ENCODE results near the gene SULT1C3.

Gene SULT1C3

DNA sequence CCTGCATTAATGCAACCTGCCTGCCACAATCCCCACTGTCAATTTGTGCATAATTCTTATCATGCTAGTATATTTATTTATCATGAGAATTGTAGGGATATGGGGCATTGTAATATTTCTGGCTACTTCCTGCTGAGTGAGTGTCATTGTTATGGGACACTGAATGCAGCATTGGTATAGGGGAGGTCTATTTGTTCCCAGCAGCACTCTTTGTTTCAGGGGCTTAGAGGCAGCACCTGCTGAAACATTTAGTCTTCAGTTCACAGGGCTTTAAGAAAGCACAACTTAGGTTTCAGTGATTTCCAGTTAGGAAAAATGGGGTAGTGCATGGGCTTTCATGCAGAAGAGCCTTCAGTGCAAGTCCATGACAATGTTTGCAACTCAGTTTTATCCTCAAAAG, 23.6 kb downstream of the SULT1C3 start:
- TF ChIP-seq CTCF (conservative IDR thresholded peaks at IDR 0.05): no peak
- H3K27ac ChIP-seq: peak overlapping the region; percentile 61

- H3K27ac ChIP-seq: no peak overlapping the region
- no peak for TF ChIP-seq CTCF (conservative IDR thresholded peaks at IDR 0.05)
These were observed 26.4 kb downstream of the SULT1C3 start for GRCh38 chr2:108266218-108266617.

- no peak overlapping the region for H3K27ac ChIP-seq
- no peak for TF ChIP-seq CTCF (conservative IDR thresholded peaks at IDR 0.05)
These were observed 27.3 kb downstream of the SULT1C3 start for GRCh38 chr2:108267101-108267500.

- H3K27ac ChIP-seq: no peak overlapping the region
- TF ChIP-seq CTCF (conservative IDR thresholded peaks at IDR 0.05): no peak
These were observed 28.2 kb downstream of the SULT1C3 start for GRCh38 chr2:108268001-108268400.

DNA sequence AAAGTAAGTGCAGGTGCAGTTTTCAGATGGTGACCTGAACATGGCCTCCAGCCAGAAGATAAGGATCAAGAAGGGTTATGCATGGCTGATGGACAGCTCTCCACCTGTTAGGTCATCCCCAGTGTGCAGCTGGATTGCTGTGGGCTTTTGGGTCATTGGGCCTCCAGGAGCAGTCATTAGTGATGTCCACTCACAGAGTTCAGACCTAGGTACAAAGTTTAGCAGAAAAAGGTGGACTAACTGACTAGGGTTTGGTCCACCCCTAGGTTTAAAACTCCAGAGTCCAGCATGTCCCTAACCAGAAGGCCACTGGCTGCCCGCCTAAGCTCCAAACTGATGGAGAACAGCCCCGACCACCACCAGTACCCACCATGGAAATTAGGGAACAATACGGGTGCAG, 30.6 kb downstream of the SULT1C3 start:
- no peak for TF ChIP-seq CTCF (conservative IDR thresholded peaks at IDR 0.05)
- peak overlapping the region; percentile 93; the same call in 1 of the 2 replicates for H3K27ac ChIP-seq

DNA sequence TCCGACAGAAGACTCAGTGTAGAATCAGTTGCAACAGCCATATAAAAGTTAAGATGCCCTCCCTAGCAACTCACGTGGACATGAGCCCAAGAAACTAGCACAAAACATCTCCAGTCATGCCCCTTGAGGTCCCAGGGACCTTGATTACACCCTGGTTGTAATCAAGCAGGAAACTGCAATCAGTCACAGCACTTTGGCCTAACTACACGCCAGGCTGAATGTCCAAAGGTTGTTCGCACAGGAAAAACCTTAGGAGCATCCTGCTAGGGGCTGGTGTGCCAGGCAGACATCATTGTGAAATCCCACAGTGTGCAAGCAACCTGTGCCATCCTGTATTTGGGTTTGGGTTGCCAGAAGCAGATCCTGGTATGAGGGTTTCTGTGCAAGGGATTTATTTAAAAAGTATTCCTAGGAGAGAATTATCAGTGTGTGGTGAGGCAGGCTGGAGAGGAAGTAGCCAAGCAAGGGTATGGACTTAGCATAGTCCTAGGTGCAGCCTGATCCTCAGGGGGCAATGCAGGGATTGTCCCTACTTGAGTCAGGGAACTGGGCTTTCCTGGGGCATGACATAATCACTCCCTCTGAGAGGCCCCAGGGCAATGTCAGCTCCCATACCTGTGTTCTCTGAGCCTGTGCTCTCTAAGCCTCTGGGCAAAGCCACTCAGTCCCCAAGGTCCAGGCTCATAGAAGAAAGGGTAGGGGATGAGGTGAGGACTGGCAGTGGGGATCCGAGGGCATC, 31.2 kb downstream of the SULT1C3 start:
- H3K27ac ChIP-seq: peak overlapping the region; percentile 93
- TF ChIP-seq CTCF (conservative IDR thresholded peaks at IDR 0.05): no peak

- no peak for TF ChIP-seq CTCF (conservative IDR thresholded peaks at IDR 0.05)
- peak overlapping the region; percentile 93 for H3K27ac ChIP-seq
These were observed 32.0 kb downstream of the SULT1C3 start for GRCh38 chr2:108271691-108272253.

Measured in VCaP (cell line).